GM19467 (cell line): Measurements from ENCODE around the gene RASSF3.
"Not testable (repeated sequence)": the region's sequence is repeated elsewhere in the genome, so short reads cannot be mapped to it uniquely, and the experiment has no call there.

Experiments
- ATAC-seq: cut with Tn5 transposase; IDR thresholded peaks from one replicate; pipeline ENCODE4 v1.9.1; 2021; ENCODE audit warnings: mild to moderate bottlenecking, moderate library complexity; ENCODE audit not compliant: unreplicated experiment

RASSF3 gene

DNA sequence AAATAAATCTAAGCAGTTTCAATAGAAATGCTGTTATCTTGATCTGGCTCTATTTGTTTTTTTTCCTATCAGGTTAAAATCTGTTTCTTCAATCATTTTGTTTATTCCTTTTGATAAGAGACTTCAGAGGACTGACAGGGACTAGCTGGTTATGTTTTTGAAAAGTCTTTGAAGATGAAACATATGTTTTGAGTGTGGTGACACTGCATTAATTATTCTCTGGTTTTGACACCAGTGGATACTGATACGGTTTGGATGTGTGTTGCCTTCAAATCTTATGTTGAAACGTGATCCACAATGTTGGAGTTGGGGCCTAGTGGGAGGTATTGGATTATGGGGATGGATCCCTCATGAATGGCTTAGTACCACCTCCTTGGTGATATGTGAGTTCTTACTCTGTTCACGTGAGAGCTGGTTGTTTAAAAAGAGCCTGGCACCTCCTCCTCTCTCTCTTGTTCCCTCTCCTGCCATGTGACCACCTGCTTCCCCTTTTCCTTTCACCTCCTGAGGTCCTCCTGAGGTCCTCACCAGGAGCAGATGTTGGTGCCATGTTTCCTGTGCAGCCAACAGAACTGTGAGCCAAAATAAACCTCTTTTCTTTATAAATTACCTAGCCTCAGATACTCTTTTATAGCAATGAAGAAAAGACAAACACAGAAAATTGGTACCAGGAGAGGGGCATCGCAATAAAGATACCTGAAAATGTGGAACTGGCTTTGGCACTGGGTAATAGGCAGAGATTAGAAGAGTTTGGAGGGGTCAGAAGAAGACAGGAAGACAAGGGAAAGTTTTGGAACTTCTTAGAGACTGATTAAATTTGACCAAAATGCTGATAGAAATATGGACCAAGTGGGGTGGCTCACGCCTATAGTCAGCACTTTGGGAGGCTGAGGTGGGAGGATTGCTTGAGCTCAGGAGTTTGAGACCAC, 23.0 kb downstream of the RASSF3 start:
- no peak for ATAC-seq

DNA sequence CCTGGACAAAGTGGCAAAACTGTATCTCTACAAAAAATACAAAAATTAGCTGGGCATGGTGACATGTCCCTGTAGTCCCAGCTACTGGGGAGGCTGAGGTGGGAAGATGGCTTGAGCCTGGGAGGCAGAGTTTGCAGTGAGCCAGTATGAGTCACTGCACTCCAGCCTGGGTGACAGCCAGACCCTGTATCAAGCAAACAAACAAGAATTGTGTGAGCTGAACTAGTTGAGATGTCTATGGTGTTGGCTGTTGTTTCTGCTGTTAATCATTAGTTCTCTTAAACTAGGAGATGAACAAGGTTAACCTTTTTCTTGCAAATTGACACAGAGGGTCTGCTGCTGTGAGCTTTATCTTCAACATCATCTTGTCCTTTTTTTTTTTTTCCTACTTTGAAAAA, 23.6 kb downstream of the RASSF3 start:
- no peak for ATAC-seq

DNA sequence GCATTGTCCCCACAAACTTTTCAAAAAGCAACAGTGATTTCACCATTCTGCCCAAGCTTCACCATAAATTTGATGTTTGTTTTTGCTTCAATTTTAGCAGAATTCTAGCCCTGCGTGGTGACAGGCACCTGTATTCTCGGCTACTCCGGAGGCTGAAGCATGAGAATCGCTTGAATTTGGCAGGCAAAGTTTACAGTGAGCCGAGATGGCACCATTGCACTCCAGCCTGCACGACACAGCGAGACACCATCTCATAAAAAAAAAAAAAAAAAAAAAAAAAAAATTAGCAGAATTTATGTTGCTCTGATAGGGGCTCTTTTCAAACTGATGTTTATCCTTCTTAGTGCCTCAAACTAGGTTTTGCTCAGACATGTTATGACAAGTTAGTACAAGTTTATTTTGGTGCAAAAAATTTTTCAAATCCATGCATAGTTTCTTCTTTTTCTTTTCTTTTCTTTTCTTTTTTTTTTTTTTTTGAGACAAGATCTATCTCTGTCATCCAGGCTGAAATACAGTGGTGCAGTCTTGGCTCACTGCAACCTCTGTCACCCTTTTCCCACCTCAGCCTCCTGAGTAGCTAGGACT, 24.3 kb downstream of the RASSF3 start:
- ATAC-seq: no peak

DNA sequence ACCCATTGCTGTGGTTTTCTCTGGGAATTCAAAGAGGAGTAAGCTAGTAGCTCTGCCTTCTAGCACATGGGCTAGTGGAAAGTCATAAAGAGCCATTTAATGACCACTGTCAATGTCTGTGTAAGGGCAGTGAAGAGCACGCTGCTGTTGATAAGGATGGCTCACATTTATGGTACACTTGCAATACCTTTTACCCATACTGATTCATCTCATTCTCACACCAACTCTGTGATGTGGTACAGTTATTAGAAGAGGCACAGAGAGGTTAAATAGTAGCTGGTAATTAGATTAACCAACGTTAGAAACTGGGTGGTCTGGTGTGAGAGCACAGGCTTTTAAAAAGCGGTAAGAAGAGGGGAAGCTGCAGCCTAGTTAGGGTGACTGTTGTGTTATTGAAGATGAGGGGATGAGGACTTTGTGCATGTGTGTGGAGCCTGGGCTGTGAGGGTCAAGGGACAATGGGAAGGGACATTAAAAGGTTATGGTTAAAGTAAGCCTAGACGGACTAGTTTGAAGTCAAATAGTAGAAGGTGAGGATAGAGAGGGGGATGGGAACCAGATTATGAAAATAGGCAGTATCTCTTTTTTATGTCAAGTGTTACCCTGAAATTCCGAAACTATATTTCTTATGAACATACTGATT, 25.2 kb downstream of the RASSF3 start:
- ATAC-seq: no peak

DNA sequence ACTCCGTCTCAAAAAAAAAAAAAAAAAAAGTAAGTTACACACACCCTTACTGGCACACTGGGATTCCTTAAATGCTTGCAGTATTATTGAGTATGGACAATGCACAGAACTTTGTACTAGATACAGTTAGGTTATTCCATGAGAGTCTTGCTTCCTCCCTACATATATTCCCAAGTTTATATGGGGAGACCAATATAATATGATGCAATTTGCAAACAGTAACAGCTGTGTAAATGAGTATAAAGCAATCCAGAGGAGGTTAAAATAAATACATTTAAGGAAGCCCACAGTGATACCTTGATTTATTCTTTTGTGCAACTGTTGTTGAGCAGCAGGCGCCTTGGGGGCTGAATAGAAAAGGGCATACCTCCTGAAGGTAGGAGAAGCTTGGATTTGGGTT, 26.6 kb downstream of the RASSF3 start:
- no peak for ATAC-seq

DNA sequence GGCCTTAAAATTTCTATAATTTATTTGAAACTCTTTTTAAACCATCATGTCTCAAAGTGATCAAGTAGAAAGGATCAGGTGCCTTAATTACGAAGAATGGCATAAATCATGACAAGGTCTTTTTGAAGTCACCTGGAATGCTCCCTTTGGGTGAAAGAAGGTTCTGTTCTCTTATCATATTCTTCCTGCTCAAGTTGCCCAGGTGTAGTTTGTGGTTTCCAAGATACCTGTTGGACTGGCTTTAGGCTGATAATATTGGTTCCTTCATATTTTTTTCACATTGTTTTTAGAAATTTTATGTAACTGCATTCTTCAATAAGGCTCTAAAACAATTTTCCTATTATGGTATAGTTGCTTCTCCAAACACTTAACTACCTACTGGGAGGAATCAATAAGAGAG, 29.2 kb downstream of the RASSF3 start:
- ATAC-seq: no peak

DNA sequence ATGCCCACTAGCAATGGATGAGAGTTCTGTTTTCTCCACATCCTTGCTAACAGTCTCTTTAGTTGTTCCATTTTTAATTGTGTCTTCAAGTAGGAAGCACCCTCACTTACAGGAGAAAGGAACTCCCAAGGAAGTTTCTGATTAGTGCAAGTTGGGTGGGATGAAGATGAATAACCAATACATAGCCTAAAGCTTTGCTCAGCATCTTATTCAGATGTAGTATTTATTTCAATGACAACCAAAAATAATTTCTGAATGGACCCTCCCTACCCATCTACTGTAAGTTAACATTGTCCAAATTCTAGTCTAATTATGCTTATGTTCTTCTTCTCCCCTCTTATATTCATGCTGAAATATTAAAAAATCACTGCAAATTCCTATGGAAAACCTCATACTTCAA, 36.0 kb downstream of the RASSF3 start:
- ATAC-seq: no peak

DNA sequence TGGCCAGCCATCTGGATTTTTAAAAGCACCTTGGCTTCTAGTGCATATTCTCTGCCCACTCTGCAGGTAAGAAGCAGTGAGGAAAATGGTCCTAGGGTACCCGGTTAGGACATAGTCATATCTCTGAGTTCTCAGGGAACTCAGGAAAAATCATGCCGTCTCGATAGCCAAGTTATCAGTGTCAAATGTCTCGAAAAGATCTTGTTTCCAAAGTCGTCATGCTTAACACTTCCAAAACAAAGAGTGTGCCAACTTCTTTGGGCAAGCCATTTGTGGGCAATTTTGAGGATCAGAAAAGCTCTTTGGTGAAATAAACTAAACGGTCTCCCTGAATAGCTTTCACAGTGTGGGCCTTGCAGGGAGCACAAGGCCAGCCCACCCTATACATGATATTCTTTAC, 39.2 kb downstream of the RASSF3 start:
- ATAC-seq: no peak

DNA sequence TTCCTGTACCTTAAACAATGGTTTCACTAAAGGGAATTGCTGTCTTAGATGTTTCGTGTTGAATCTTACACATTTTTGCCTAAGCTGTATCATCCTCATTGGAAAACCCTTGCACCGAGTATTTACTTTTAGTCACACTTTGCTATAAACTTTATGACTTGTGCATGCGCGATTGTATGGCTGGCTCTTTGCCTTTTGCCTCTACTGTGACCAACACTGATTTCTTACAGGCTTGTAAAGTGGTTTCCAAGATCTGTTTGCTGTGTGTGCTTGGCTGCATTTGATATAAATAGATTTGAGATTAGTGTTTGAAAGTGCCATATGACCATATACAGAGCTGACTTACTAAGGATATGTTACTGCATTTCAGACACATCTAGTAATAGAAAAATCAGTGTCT, 40.5 kb downstream of the RASSF3 start:
- no peak for ATAC-seq

DNA sequence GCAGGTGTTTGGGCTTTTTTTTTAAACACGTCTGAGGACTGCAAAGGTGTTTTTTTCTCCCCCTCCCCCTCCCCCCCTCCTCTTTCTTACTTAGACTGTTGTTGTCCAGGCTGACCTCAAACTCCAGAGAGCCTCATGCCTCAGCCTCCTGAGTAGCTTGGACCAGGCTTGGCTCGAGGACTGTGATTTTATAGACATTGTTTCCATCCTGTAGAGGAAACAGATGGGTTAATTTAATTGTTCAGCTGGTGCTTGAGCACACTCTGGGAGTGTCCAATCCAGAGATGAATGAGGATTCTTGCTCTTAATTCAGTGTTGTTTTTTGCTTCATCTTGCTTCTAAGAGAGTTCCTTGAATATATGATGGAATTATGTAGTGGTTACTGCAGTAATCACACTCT, 42.1 kb downstream of the RASSF3 start:
- no peak for ATAC-seq

DNA sequence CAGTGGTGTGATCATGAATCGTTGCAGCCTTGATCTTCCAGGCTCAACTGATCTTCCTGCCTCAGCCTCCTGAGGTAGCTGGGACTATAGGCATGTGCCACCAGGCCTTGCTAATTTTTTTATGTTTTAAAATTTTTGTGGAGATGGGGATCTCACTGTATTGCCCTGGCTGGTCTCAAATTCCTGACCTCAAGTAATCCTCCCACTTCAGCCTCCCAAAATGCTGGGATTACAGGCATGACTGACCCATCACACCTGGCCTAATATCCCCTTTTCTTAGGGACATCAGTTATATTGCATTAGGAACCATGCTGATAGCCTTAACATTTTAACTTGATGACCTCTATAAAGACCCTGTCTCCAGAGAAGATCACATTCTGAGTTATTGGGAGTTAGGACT, 42.8 kb downstream of the RASSF3 start:
- ATAC-seq: no peak

DNA sequence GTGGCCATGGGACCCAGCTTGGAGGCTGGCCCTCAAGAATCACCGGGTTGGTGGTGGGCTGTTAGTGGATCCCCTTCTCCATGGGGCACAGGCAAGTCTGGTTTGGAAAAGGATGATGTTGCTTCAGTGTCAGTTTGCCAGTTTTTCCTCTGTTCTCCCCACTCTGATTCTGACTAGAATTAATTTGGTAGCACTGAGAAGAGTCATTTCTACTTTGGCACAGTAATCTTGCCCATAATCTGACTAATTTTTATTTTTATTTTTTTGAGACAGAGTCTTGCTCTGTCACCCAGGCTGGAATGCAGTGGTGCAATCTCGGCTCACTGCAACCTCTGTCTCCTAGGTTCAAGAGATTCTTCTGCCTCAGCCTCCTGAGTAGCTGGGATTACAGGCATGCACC, 43.6 kb downstream of the RASSF3 start:
- ATAC-seq: not testable (repeated sequence)

DNA sequence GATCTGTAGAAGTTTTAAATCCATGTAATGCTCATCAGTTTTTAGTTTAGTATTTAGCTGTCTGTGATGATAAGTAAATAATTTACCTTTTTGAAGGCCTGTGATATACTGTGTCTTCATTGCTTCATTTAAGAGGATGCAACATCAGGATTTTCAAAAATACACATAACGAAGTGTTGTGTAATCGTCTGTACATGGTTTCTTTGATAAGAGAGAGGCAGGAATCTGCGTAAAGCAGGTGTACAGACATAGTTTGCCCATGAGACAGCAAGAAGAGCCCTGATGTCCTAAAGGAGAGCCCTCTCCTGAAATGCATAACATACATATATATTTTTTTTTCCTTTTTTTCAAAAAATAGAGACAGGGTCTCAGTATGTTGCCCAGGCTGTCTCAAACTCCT, 44.8 kb downstream of the RASSF3 start:
- no peak for ATAC-seq

DNA sequence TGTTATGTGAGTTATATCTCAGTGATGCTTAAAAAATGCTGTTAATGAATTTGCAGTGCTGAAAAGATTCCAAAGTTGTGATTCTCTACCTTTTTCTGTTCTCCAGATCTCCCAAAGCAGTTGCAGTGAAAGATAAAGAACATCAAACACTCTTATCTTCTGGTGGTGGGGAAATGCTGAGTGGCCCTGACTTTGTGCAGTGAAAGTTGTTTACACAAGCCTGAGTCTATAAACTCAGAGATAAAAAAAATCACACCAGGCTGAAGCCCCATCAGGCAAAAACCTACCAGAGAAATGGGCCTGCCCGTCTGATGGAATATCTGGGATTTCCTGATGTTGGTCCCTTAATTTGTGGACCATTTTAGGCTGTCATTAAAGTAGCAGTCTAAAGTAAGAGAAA, 46.1 kb downstream of the RASSF3 start:
- no peak for ATAC-seq

DNA sequence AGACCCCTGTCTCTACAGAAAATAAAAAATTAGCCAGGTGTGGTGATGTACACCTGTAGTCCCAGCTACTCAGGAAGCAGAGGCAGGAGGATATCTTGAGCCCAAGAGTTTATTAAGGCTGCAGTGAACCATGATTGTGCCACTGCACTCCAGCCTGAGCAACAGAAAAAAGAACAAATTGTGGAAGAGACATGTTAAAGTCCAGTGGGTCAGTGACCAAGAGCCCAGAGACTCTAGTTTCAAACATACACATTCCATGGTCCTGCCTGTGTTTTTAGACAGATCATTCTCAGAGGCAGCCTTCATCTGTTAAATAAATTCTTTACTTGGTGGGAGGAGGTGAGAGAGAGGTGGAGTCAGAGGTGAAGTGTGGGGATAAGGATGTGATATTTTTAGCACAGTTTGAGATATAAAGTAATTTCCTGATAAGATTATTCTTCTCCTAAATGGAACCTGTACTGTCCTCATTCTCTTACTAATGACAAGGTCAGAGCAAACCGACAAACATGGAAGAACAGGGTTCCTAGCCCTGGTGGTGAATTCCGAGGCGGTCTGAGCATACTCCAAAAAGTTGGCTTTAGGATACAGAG, 48.7 kb downstream of the RASSF3 start:
- ATAC-seq: no peak

DNA sequence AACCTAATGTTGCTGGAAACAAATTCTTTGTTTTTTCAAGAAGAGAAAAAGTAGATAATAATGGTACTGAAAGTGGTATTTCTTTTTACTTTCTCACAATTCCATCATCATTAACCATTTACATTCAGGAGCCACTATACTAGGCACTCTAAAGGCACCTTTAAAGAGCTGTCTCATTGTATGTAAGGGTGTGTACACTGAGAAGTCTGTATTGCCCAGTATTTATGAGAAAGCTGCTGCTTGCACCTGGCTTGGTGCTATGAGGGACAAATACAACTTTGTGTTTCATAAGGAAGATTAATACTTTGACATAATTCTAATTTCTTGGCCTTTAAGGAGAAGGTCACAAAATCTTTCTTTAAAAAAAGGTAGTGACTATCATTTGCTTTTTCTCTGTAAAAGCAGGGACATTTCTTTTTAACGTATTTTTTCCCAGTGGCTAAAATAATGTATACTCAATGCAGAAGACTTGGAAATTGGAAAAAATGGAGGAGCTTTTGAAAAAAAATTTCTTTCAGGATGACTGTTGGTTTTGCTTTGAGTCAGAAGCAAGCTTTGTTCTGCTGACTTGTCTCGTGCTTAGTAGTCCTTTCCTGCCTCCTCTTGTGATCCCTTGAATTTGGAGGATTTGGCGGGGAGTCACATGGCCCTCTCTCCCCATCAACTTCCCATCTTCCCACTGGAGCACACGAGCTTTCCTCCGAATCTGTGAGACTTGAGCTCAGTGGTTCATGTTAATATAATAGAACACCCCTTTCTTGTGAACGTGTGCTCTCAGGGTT, 50.1 kb downstream of the RASSF3 start:
- peak; percentile 37 for ATAC-seq

DNA sequence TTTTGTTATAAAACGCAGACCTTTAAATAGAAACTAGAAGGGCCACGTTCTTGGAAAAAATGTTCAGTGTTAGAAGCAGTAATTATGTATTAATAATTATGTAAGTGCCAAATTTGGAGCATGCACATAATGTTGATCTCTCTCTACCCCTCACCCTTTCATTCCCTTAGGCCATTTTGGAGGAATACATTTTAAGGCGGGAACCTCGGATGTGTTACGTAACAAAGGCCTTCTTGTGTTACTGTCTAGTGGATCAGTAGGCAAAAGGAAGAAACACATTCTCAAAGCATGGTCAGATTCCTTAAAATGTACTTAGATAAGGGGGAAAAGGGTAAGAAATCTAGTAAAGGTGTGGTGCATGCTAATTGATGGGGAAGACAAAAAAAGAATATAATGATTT, 52.7 kb downstream of the RASSF3 start:
- ATAC-seq: no peak

DNA sequence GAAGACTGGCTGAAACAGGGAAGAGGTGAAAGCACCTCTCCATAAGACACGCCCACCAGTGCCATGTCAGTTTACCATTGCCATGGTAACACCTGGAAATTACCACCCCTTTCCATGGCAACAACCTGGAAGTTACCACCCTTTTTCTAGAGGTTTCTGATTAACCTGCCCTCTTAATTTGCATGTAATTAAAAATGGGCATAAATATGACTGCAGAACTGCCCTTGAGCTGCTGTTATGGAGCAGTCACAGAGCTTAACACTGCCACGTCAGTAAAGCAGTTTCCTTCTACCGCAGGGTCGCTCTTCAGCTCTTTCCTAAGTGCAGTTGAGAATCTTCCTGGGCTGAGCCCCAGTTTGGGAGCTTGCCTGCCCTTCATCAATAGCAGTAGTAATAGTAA, 55.2 kb downstream of the RASSF3 start:
- no peak for ATAC-seq

DNA sequence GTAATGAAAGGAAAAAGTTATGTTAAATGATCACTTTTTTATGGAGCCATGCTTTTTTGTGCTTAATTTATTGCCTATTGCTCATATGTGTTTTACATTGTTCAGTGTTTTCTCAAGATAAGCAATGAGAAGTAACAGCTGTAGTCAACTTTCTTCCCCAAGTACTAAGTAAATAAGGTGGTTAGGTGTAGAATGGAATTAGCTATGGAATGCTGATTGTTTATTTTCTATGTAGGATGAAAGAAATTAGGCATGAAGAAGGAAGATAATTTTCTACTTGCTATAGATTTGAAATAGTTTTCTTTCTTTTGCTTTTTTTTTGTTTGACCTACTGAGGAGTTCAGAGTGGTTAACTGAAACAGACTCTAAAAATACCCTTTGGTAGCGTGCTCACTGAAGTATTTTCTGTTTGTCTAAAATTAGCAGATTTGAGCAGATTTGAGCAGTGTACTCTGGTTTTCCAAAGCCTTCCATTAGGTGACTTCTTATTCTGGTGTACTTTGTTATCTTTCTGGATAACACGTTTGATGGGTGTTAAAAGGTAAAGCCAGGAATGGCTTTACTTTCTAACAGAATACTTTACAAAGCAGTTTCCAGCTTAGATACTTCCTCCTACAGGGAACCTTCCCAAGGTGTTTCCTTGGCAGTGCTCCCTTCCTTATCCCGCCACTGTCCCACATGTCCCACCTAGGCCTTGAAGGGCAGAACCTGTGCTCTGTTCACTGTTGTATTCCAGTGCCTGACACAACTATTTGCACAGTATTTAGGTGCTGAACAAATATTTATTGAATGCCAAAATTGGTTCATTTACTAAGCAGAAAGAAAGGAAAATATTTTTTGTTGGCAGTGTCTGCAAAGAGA, 56.0 kb downstream of the RASSF3 start:
- peak; percentile 28 for ATAC-seq

DNA sequence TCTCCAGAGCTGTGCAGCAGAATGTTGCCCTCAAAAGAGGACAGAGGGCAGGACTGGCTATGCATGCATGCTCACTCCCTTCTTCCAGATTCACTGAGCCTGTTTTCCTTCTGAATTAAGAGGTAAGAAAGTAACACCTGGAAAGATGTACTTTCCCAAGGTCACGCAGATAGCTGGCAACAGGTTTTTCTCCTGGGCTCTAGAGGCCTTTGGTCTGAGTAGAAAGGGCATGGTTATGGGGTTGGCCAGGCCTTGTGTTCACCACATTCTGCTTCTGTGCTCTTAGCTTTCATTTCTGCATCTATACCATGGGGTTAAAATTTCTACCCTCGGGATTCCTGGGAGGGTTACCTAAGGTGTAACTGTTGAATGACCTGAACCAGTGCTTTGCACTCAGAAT, 57.5 kb downstream of the RASSF3 start:
- no peak for ATAC-seq
